Lung (tissue), 12 donors: ENCODE data around the gene EPN2. TPM values are rescaled to one million over a fixed set of nuclear protein-coding genes. Genes with fewer than 3 reads are reported as not detected.

Source experiments
- ATAC-seq: fragments of 200-7000 bp; cut with Tn5 transposase; one replicate; pipeline ENCODE4 v1.9.1; 2020; ENCODE audit warnings: moderate number of reproducible peaks; ENCODE audit not compliant: insufficient read depth, low FRiP score
- DNase-seq, 3 donors: peaks; one replicate each; pipeline ENCODE4 v3.0.0-alpha.2; 2013 to 2017
- H3K27ac ChIP-seq, 2 donors: one replicate each; pipeline ENCODE4 v1.5.1; 2013; ENCODE audit warnings: mild to moderate bottlenecking in 2 of 2, moderate library complexity in 2 of 2, control low read depth in 1 of 2, inconsistent platforms in 1 of 2, low read depth in 1 of 2, low read length in 1 of 2
- H3K27me3 ChIP-seq, 3 donors: one replicate each; pipeline ENCODE4 v1.5.1; 2013; ENCODE audit warnings: low read length in 2 of 3; ENCODE audit not compliant: control insufficient read depth in 3 of 3, insufficient read depth in 3 of 3
- H3K36me3 ChIP-seq, 4 donors: one replicate each; pipeline ENCODE4 v1.5.1; 2013; ENCODE audit warnings: low read length in 4 of 4, mild to moderate bottlenecking in 1 of 4, moderate library complexity in 1 of 4; ENCODE audit not compliant: control insufficient read depth in 4 of 4, insufficient read depth in 4 of 4
- H3K4me1 ChIP-seq, 5 donors: one replicate each; pipeline ENCODE4 v1.5.1; 2013; ENCODE audit warnings: low read length in 5 of 5, mild to moderate bottlenecking in 2 of 5, moderate library complexity in 1 of 5; ENCODE audit not compliant: control insufficient read depth in 5 of 5, insufficient read depth in 5 of 5
- H3K4me3 ChIP-seq: one replicate; pipeline ENCODE4 v1.5.1; 2013; ENCODE audit warnings: mild to moderate bottlenecking, control low read depth, moderate library complexity
- H3K9ac ChIP-seq, 2 donors: one replicate each; pipeline ENCODE4 v1.5.1; 2013; ENCODE audit warnings: low read length in 2 of 2, control low read depth in 1 of 2; ENCODE audit not compliant: insufficient read depth in 1 of 2
- H3K9me3 ChIP-seq, 4 donors: one replicate each; pipeline ENCODE4 v1.5.1; 2013; ENCODE audit warnings: low read length in 3 of 4, mild to moderate bottlenecking in 1 of 4, moderate library complexity in 1 of 4; ENCODE audit not compliant: control insufficient read depth in 4 of 4, insufficient read depth in 3 of 4
- WGBS, 2 donors: extraction: QIAGEN DNeasy Blood & Tissue Kit; methylation state at CpG; one replicate each; pipeline ENCODE4 v1.1.7; 2013; 5-methylcytosine and 5-hydroxymethylcytosine counted together
- polyA plus RNA-seq, 2 donors: library from polyadenylated mRNA; stranded (reverse); fragments of 200-250 nt; gene quantifications; one replicate each; pipeline ENCODE4 v1.2.1, GENCODE V29; 2013
- total RNA-seq, 2 donors: library from RNA; depleted of rRNA in 1 of 2; stranded (reverse); fragments of >200 nt in 1 of 2; gene quantifications; one replicate each; pipeline ENCODE4 v1.2.1, GENCODE V29; 2014 to 2021
- TF ChIP-seq, protein P1 (sequence below): IDR thresholded peaks from 2 replicates; pipeline ENCODE4 v1.5.1; 2012; ENCODE audit warnings: mild to moderate bottlenecking; ENCODE audit errors: control extremely low read depth, extremely low read depth
- donor health status: control.
- donor health status: control.
- donor health status: Bipolar disorder and iron deficiency.
- donor health status: healthy.
- donor health status: DM: yes; HTN: yes; CAD: no.

The EPN2 gene
- total and polyA plus RNA-seq, 4 donors, result 16.7 to 73.7 (median 37.4) TPM

GRCh38 chr17:19375732-19376131 lies 138.6 kb downstream of the EPN2 start:
- no peak overlapping the region for H3K4me3 ChIP-seq
- peaks cover 0 to 37% (median 10%) of the 10 kb centered on the region in 5 donors for H3K4me1 ChIP-seq
- no peaks in the 10 kb centered on the region for H3K27me3 ChIP-seq
- peaks cover 0 to 21% (median 13%) of the 10 kb centered on the region in 4 donors for H3K36me3 ChIP-seq
- DNase-seq (peak; percentile 50 to 97 (median 94)), ATAC-seq (no peak)
- no peaks in the 10 kb centered on the region for H3K9me3 ChIP-seq
- peak overlapping the region in 1 of 2 donors; percentile 24 for H3K9ac ChIP-seq
- TF ChIP-seq, protein P1, sequence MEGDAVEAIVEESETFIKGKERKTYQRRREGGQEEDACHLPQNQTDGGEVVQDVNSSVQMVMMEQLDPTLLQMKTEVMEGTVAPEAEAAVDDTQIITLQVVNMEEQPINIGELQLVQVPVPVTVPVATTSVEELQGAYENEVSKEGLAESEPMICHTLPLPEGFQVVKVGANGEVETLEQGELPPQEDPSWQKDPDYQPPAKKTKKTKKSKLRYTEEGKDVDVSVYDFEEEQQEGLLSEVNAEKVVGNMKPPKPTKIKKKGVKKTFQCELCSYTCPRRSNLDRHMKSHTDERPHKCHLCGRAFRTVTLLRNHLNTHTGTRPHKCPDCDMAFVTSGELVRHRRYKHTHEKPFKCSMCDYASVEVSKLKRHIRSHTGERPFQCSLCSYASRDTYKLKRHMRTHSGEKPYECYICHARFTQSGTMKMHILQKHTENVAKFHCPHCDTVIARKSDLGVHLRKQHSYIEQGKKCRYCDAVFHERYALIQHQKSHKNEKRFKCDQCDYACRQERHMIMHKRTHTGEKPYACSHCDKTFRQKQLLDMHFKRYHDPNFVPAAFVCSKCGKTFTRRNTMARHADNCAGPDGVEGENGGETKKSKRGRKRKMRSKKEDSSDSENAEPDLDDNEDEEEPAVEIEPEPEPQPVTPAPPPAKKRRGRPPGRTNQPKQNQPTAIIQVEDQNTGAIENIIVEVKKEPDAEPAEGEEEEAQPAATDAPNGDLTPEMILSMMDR, result no peak
- WGBS, 2 donors, result 88 to 89% methylated on average over 1 of the region's 1 CpG
- no peak overlapping the region for H3K27ac ChIP-seq

DNA sequence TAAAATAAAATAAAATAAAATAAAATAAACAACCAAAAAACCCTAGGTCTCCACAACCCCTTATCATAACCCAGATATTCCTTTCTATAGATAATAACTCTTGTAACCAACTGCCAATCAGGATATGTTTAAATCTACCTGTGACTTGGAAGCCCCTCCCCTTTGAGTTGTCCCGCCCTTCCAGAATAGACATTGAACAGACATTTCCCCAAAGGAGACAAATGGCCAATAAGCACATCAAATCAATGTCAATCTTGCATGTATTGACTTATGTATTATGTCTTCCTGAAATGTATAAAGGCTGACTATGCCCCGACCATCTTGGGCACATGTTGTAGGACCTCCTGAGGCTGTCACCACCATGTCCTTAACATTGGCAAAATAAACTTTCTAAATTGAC lies 139.6 kb downstream of the EPN2 start:
- Histone ChIP-seq H3K9me3 (peaks cover 0 to 2% (median 0%) of the 10 kb centered on the region in 4 donors), H3K36me3 (peaks cover 3 to 26% (median 22%) of the 10 kb centered on the region in 4 donors), H3K4me1 (peaks cover 0 to 37% (median 4%) of the 10 kb centered on the region in 5 donors), H3K27ac (no peak overlapping the region), H3K9ac (peak overlapping the region in 1 of 2 donors; percentile 96), H3K27me3 (no peaks in the 10 kb centered on the region), H3K4me3 (no peak overlapping the region)
- DNase-seq (no peak), ATAC-seq (no peak)
- 58 to 75% methylated on average over 2 of the region's 2 CpGs for WGBS, 2 donors
- TF ChIP-seq, protein P1, result no peak

DNA sequence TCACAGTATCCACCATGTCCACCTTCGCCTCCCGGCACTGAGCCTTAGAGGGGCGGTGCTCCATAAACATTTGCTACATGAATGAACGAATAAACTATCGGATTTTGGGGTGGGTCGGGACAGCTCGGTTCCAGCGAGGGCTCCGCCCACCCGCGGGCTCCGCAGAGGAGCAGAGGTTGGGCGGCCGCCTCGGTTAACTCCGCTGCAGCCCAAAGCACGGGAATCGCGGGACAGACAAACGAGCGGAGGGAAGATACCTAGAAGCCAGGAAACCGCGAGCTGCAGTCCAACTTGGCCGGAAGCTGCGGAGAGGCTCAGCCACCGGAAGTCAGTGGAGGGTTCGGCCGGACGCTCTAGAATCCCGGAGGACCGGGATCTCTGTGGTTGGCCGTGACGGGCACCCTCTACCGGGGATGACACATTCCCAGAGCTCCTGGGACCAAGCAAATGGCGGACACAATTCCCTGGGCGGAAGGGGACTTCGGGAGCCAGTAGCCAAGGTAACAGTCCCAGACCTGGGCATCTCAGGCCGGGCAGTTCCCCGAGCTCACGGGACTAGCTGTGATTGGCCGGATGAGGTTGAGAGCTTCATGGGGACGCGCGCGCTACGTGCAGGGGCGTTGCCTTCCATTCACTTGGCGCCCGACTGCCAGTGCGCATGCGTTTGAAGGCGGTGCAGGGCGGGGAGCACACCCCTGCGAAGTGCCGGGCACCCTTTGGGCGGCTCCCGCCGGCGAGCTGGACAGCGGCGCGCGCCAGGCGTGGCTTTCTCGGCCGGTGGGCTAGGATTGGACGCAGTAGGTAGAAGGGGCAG lies 140.6 kb downstream of the EPN2 start:
- WGBS, 2 donors, result 0% methylated on average over 67 of the region's 67 CpGs
- TF ChIP-seq, protein P1, result no peak
- Histone ChIP-seq H3K9me3 (peaks cover 0 to 2% (median 0%) of the 10 kb centered on the region in 4 donors), H3K4me1 (peaks cover 3 to 37% (median 6%) of the 10 kb centered on the region in 5 donors), H3K27me3 (no peaks in the 10 kb centered on the region), H3K36me3 (peaks cover 3 to 32% (median 29%) of the 10 kb centered on the region in 4 donors), H3K27ac (peak overlapping the region; percentile 90 to 99), H3K9ac (peak overlapping the region; percentile 76 to 96), H3K4me3 (peak overlapping the region; percentile 91)
- DNase-seq (peak; percentile 100), ATAC-seq (peak; percentile 96)
